Tibial nerve (tissue), 3 donors: ENCODE measurements around the gene HPSE2.

Source experiments
- CTCF ChIP-seq, 5 experiments: fragments of 200-600 bp in 3 of 5; fragments of 450-650 bp in 2 of 5; sonication (generic) in 3 of 5; IDR thresholded peaks; one replicate each; pipeline ENCODE4 v1.5.1; 2016 to 2019; ENCODE audit warnings: antibody characterized with exemption in 5 of 5, mild to moderate bottlenecking in 3 of 5, moderate library complexity in 2 of 5
- POLR2A ChIP-seq, 2 donors: fragments of 450-650 bp; IDR thresholded peaks; one replicate each; pipeline ENCODE4 v1.6.1; 2017; ENCODE audit warnings: antibody characterized with exemption in 2 of 2, mild to moderate bottlenecking in 2 of 2, moderate library complexity in 2 of 2

GRCh38 chr10:98477861-98478260 lies 757.8 kb downstream of the HPSE2 start:
- no peak for TF ChIP-seq CTCF (IDR thresholded peaks at IDR 0.05)
- no peak for TF ChIP-seq POLR2A (IDR thresholded peaks at IDR 0.05)
